Posterior cingulate gyrus (tissue), 11 donors: ENCODE results near the gene DYNLRB1.

ENCODE experiments used
- DNase-seq, 10 donors: peaks; one replicate each; pipeline versions ENCODE4 v3.0.0 to v3.0.0-alpha.2; 2020 to 2021; ENCODE audit warnings: mixed read lengths in 3 of 10
- intact Hi-C: fragments of 100-400 bp; cut with DNase I; formaldehyde crosslinking; loops from one replicate; pipeline ENCODE4 v1.15.1; 2023

DYNLRB1 gene

DNA sequence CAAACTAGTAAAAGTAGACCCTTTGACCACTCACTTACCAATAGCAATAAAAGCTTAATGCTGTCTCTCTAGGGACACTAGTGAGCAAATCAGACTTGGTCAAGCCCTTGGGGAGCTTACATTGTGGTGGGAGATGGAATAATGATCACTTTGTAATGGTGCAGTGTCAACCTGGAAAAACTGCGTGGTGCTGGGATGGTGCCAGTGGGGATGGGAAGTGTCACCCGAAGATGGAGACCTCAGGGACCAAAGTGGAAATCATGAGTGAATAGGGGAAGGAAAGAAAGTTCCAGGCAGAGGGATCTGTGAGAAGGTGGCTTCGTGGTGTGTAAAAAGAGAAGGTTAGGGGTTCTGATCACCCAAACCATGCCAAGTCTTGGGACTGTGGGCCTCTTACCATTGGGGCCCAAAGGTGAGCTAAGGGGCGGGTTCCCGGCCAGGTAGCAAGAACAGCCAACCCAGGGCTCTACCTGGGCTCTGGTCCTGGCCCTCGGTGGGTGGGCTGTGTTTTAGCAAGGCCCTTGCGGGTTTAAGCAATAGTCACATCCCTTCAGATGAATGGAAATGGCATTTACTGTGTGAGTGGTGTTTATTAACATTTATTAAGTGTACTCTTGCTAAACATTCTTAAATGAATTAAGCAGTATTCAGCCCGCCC, 15.5 kb downstream of the DYNLRB1 start:
- intact Hi-C loops, result no loop called here
- no peak for DNase-seq

DNA sequence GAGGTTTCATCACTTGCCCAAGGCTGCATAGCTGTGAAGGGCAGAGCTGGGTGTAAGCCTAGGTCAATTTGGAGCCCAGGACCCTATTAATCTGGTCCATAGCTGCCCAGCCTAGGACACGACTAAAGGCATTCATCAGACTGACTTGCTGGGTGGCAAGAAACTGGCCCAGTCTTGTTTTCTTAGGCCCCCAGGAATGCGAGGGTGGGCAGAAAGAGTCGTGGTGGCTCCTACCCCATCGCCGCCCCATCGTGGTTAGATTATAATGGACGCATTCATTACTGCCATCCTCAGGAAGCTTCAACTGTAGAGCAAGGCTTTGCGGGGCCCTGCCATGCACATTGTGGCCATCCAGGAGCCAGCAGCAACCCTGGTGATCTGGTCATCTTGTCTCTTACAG, 16.1 kb downstream of the DYNLRB1 start:
- intact Hi-C loops, result no loop called here
- no peak for DNase-seq

DNA sequence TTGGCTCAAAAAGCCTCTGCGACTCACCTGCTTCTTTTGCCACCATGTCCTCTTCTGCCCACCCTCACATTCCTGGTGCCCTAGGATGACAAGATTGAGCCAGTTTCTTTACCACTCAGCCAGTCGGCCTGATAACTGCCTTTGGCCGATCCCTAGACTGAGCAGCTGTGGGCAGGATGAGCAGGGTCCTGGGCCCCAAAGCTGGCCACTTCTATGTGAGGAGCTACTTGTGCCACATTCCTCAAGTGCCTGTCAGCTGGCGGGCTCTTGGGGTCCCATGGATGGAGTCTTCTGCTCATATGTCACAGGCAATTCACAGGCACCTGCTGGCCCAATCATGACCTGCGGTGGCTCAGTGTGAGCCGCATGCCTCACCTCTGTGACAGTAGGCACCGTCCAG, 16.5 kb downstream of the DYNLRB1 start:
- no peak for DNase-seq

DNA sequence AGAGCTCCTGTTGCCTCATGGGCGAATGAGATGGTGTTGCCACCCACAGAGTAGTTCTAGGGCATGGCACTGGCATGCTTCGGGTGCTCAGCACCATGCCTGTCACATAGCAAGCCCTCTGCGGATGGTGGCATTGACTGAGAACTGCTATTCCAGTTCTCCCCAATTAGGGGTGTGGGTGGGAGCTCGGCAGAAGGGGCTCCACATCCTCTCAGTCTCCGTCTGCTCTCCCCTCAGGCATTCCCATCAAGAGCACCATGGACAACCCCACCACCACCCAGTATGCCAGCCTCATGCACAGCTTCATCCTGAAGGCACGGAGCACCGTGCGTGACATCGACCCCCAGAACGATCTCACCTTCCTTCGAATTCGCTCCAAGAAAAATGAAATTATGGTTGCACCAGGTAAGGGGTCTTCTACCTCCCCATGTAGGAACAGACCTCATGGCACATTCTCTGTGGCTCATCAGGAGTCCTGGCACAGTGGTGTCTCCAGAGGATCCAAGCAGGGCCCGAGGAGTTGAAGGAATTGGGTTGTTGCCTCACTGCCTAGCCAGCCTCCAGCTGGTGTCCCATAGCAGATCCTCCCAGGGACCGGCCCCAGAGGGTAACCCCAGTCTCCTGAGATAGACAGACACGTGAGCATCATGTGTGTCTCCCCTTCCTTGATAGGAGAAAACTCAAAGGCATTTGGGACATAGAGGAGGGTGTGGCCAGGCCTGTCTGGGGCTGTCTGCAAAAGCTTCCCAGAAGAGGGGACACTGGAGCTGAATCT, 18.4 kb downstream of the DYNLRB1 start:
- intact Hi-C loops, result no loop called here
- DNase-seq, result no peak

More for the DNA sequence above, 16.5 kb downstream of the DYNLRB1 start:
- intact Hi-C loops, result no loop called here

DNA sequence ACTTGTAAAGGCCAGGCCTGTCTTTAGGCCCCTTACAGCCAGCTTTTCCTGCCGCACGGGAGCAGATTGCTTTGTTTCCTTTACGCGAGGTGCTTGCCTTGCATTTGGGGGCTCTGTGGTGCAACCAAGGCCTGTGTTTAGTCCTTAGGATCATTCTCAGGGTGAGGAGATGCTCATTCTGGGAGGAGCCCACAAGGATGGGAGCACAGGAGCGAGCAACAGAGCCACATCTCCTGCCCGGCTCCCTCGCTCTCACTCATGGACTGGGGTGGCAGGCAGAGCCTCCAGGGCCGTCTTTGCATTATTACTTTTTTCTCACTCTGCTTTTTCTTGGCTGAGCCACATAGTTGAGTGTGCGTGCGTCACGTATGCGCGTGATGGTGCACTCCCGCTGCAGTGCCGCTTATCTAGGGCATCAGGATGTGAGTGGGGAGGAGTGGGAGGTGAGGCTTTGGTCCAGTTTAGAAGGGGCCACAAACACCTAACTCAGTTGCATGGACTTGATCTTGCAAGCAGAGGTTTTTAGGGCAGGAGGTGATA, 19.1 kb downstream of the DYNLRB1 start:
- DNase-seq, result peak in 5 of 10 donors; percentile 7 to 90 (median 61)
- intact Hi-C loops, result no loop called here

DNA sequence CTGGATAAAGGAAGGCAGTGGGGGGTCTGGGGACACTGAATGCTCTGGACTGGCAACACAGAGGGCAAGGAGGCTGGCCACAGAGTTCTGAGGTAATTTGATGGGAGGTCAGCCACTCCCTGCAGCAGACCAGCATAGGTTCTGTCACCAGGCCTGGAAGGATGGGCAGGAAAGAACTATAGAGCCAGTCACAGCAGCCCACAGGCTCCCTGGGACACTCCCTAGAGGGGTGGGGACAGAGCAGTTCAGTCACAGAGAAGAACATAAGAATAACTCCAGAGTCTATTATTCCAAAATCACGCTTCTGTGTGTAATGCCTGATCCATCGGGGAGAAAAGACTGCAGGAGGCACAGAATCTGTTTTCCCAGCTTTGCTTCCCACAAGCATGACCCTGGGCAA, 19.6 kb downstream of the DYNLRB1 start:
- DNase-seq, result peak in 1 of 10 donors; percentile 11
- intact Hi-C loops, result no loop called here

DNA sequence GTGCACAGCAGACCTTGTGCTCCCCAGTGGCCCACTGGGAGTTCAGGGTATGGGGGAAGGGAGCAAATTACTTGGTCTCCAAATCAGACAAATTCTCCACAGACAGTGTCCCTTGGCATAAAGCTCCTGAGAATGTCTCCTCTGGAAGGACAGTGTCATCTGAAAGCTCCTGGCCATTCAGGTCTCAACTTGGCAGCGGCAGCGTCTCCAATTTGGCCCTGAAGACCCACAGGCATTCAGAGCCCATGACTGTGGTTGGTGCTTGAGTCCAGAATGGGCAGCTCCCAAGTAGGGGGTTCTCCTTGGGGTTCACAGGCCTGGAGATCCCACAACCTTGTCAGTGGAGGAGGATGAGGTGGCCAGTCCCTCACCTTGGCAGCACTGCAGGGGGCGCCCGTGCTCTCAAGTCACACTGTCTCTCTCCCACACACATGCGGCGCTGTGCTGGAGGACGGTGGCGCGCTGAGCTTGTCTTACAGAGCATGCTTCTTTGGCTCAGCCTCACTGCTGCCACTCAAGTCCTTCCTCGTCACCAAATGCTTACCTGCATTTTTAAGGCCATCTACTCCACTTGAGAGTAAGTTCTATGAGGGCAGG, 20.7 kb downstream of the DYNLRB1 start:
- DNase-seq, result peak in 9 of 10 donors; percentile 54 to 96 (median 69)
- intact Hi-C loops, result no loop called here

DNA sequence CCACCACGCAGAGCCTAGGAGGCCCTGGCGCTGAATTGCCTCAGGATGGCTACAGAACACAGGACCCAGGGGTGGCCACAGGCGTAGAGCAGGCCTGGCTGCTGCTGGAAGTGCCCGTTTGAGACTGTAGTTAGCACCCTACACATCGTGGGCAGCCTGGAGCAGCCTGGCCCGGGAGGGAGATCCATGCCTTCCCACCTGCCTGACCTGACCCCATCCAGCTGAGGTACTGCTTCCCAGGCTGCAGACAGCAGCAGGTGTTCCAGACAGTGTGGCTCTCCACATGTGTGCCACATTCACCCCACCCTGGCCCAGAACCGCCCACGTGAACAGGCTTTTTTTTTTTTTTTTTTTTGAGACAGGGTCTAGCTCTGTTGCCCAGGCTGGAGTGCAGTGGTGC, 21.4 kb downstream of the DYNLRB1 start:
- intact Hi-C loops, result no loop called here

DNA sequence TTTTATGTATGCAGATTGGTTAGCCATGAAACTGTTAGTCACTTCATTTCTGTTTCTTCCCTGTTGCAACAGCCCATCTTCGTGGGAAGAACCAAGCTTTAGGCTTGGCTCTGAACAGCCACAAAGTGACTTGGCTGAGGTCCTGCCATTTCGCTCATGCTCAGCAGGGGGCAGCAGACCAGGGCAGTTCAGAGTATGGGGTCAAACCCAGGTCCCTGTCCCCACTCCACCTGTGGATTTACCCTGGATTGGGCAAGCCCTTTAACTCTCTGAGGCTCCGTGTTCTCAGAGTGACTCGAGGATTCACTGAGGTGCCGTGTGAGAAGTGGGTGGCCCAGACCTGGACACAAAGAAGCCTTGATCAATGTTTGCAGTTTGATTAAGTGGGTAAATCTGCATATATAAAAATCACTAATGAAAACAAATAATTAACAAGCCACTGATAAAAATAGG, 22.5 kb downstream of the DYNLRB1 start:
- intact Hi-C loops, result no loop called here
- DNase-seq, result peak in 6 of 10 donors; percentile 53 to 91 (median 74)

More for the DNA sequence above, 21.4 kb downstream of the DYNLRB1 start:
- peak in 3 of 10 donors; percentile 15 to 76 (median 54) for DNase-seq

DNA sequence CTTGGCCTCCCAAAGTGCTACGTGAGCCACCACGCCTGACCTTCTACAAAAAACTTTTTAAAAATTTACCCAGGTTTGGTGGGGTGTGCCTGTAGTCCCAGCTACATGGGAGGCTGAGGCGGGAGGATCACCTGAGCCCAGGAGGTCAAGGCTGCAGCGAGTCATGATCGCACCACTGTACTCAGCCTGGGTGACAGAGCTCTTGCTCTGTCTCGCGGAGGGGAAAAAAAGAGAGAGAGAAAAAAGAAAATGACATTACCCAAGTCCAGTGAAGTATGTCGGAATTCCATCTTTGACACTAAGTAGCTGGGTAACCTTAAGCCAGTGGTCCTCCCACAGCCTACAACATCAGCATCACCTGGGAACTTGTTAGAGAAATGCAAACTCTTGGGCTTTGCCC, 23.5 kb downstream of the DYNLRB1 start:
- intact Hi-C loops, result no loop called here
- peak in 3 of 10 donors; percentile 8 to 27 (median 12) for DNase-seq

DNA sequence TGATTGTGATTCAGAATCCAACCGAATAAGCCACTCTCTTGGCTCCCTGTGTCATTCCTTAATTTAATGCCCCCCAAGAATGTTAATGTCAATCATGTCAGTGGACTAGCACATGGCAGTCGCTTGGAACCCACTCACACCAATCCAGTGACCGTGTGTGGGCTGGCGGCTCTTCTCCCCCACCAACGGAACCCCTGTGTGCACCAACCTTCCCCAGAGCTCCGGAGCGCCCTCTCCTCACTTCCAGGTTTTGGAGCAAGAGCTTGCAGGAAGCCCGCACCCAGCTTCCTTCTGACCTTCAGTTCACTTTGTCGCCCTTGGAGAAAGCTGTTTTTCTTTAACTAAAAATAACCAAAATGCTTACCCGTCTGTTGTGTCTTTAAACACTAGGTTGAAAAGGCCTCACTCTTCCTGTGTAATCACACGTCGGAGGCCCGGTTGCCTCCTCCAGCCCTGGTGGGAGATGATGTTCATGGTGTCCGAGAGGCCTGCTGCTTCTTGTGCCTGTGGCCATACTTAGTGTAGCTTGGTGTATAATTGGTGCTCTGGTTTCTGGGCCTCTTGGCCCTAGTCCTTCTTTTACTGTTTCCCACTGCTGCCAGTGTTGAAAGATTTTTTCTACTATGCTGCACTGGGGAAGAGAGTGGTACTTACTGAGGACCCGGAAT, 24.5 kb downstream of the DYNLRB1 start:
- DNase-seq, result peak in 4 of 10 donors; percentile 11 to 62 (median 28)
- intact Hi-C loops, result no loop called here

DNA sequence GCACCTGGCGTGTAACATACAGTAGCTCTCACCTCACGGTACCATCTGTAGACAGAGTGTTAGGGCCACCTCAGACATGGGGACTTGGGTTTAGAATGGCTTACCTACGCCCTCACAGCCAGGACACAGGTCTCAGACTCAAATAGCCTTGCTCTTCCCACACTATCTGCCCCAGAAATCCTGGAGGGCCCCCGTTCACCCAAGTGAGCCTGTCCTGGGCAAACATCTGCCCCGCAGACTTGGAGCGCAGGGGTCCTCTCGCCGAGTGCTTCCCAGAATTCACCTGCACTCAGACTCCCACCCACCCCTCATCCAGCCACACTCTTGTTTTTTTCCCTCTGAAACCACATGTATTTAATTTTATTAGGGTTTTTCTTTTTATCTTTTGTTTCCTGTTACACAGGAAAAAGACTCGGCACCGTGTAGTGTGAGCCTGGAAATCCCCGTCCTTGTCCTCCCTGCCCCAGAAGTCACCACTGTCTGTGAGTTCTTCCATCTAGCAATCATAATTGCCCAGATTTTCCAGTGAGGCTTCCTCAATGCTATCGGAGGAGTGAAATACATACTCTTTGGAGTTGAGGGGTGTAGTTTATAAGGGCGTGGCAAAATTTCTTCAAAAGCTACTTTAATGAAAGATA, 25.2 kb downstream of the DYNLRB1 start:
- intact Hi-C loops, result no loop called here
- peak in 3 of 10 donors; percentile 8 to 53 (median 43) for DNase-seq

DNA sequence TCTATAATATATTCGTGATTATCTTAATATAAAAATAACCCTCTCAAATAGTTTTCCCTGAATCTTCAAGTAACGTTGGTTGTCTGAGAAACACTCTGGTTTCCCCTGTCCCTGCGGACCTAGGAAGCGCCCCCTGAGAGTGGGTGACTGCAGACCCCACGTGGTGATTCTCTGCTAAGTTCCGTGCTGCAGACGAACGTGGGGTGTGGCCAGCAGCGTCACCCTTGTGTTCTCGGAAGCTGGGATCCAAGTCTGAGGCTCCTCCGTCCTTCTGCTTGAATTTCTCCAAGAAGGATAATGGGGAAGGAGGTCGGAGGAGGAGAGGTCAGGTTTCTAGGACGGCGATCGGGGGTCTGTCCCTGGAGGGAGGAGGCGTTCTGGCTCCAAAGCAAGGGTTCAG, 25.7 kb downstream of the DYNLRB1 start:
- DNase-seq, result peak in 3 of 10 donors; percentile 27 to 67 (median 33)
- intact Hi-C loops, result no loop called here

DNA sequence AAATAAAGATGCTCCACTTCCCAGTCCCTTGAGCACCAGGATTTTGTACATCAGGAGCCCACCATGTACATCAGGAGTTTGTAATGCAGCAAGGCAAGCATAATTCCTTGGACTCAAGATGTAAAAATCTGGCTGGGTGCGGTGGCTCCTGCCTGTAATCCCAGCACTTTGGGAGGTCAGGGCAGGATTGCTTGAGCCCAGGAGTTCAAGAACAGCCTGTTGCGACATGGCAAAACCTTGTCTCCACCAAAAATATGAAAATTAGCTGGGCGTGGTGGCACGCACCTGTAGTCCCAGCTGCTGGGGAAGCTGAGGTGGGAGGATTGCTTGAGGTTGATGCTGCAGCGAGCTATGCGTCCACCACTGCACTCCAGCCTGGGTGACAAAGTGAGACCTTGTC, 26.2 kb downstream of the DYNLRB1 start:
- intact Hi-C loops, result no loop called here

DNA sequence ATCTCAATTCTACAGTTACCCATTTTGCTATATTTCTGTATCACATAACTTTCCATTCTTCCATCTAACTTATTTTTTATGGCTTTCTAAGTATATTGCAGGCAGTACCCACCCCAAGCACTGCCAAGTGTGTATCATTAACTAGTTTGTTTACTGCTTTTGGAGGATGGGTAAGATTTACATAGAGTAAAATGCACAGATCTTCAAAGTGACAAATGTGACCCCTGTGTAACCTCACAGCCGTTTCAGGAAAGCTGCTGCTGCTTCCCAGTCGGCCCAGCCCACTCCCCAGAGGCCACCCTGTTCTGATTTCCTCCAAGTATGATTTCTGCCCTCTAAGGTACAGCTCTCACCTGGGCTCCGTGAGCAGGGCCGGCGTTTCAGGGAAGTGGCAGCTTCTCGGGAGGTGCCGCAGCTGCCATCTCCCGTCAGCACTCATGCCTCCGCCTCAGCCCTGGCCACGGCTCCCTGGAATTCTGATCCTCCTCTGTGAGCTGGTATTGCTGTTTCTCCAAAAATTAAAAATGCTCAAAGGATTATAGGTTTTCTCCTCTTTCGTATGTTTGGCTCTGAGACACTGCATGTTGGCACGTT, 27.3 kb downstream of the DYNLRB1 start:
- intact Hi-C loops, result no loop called here

More for the DNA sequence above, 26.2 kb downstream of the DYNLRB1 start:
- peak in 3 of 10 donors; percentile 19 to 32 (median 24) for DNase-seq

DNA sequence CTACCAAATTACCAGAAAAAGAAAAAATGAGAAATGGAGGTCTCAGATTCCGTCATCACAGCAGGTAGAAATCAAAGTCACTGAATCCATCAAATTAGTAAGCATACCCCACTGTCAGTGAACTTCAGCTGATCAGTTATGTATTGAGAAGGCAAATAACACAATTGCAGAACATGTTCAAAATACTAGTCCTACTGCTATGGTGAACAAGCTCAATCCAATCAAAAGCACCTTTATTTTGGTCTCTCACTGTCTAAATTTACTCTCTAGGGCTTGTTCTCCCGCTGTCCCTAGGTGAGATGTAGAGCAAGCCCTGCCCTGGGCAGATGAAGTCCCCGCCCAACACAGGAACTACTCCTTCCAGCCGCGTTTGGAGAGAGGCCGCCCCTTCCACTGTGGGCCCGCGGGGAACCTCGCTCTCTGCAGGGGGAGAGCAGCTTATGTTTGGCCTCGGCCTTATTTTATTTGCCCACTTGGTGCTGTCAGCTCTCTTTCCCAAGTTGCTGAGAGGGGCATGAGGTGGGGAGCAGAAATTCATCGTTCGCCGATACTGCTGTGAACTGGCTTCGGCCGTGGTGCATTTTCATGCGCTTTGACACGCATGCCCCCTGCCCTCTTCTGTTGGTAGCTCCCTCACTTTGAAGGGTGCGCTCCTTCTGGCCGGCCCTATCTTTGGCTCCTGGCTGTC, 28.0 kb downstream of the DYNLRB1 start:
- intact Hi-C loops, result no loop called here
- DNase-seq, result peak in 3 of 10 donors; percentile 16 to 67 (median 63)

More for the DNA sequence above, 27.3 kb downstream of the DYNLRB1 start:
- peak in 3 of 10 donors; percentile 69 to 73 (median 69) for DNase-seq

DNA sequence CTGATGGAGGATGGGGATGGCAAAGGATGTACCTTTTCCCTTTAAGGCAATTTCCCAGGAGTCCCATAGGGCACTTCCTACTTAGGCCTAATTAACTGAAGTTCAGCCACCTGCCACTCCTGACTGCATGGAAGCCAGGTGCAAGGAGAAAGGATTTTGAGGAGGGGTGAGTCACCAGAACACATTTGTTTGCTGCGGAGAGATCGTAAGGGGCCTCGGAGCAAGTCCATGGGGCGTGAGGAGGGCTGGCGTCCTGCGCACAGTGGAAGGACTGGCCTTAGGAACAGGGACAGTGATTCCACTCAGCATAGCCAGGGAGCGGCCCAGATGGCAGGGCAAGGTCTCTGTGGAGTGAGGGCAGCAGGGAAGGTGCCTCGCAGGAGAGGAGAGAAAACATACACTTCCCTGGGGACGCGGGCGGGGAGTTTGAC, 30.5 kb downstream of the DYNLRB1 start:
- intact Hi-C loops, result no loop called here
- peak in 3 of 10 donors; percentile 48 to 85 (median 56) for DNase-seq

DNA sequence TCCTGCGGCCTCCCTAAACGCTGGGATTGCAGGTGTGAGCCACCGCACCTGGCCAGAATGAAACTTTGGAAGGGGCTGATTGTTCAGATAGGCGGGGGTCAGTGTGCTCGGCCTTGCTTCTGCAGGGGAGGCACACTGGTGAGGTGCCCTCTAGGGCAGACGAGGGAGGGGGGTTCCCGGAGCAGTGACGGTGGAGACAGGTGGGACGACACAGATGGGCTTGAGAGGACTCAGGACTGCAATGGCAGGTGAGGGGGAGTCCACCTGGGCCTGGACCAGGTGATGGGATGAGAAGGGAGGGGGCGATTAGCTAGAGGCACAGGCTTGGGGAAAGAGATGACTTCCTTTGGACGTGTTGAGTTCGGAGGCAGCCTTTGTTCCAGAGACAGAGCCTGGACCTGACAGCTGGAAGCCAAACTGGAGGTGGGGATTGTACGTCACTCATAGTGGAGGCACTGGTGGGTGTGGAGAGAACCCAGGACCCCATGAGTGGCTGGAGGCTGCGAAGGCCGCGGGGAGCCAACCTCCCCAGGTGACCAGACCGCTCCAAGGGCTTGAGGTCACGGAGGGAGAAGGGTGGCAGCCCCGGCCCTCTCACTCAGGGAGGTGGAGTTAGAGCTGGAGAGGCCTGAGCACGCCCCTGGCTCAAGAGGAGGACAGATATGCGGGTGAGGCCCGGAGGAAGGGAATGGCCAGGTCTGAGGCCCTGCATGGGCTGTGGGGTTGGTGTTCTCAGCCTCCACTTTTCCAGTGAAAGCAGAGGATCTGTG, 31.8 kb downstream of the DYNLRB1 start:
- DNase-seq, result peak in 3 of 10 donors; percentile 51 to 69 (median 62)
- intact Hi-C loops, result no loop called here
